Dendritic cell treated with granulocyte-macrophage colony-stimulating factor and Interleukin-4, amounts not matched to agents 40 ng/mL and 50 ng/mL, for 4 days (primary cell): ENCODE data around the gene GAGE12F.
"Not testable (repeated sequence)": the region's sequence is repeated elsewhere in the genome, so short reads cannot be mapped to it uniquely, and the experiment has no call there.

Experiments
- H3K27ac Mint-ChIP-seq: one replicate; pipeline ENCODE4 v1.8.0; 2022; ENCODE audit warnings: mild to moderate bottlenecking, mixed read lengths
- H3K27me3 Mint-ChIP-seq: one replicate; pipeline ENCODE4 v1.8.0; 2022; ENCODE audit warnings: mild to moderate bottlenecking, mixed read lengths
- H3K36me3 Mint-ChIP-seq: one replicate; pipeline ENCODE4 v1.8.0; 2022; ENCODE audit warnings: low read depth, mixed read lengths
- H3K4me1 Mint-ChIP-seq: one replicate; pipeline ENCODE4 v1.8.0; 2022; ENCODE audit warnings: low read depth, mixed read lengths
- H3K4me3 Mint-ChIP-seq: one replicate; pipeline ENCODE4 v1.8.0; 2022; ENCODE audit warnings: mild to moderate bottlenecking, moderate library complexity, mixed read lengths
- H3K9me3 Mint-ChIP-seq: one replicate; pipeline ENCODE4 v1.8.0; 2022; ENCODE audit warnings: mixed read lengths
- intact Hi-C: fragments of 100-400 bp; cut with micrococcal nuclease; formaldehyde crosslinking; loops from one replicate; pipeline ENCODE4 v1.15.0; 2022

GAGE12F gene

GRCh38 chrX:49560542-49560941, at the start of gene GAGE12F:
Gene GAGE12F, plus strand, starts transcription at chrX:49560842. Its CDS starts 1,155 bp downstream, at chrX:49561997.
- H3K27ac Mint-ChIP-seq, H3K4me1 Mint-ChIP-seq, H3K27me3 Mint-ChIP-seq, H3K4me3 Mint-ChIP-seq, intact Hi-C loops, H3K36me3 Mint-ChIP-seq, H3K9me3 Mint-ChIP-seq: not testable (repeated sequence)

GRCh38 chrX:49531877-49532276, 28.8 kb upstream of the GAGE12F start, which contains the start of gene GAGE12C:
Gene GAGE12C, plus strand, starts transcription at chrX:49532177. Its CDS starts 1,155 bp downstream, at chrX:49533332.
- intact Hi-C loops, H3K36me3 Mint-ChIP-seq, H3K27me3 Mint-ChIP-seq, H3K9me3 Mint-ChIP-seq, H3K4me3 Mint-ChIP-seq, H3K4me1 Mint-ChIP-seq, H3K27ac Mint-ChIP-seq: not testable (repeated sequence)

- H3K9me3 Mint-ChIP-seq, intact Hi-C loops, H3K27me3 Mint-ChIP-seq, H3K4me1 Mint-ChIP-seq, H3K36me3 Mint-ChIP-seq, H3K4me3 Mint-ChIP-seq, H3K27ac Mint-ChIP-seq: not testable (repeated sequence)
Observed at GRCh38 chrX:49541433-49541832, 19.2 kb upstream of the GAGE12F start, which contains the start of gene GAGE12D. Gene GAGE12D, plus strand, starts transcription at chrX:49541733. Its CDS starts 1,155 bp downstream, at chrX:49542888.

GRCh38 chrX:49550989-49551388, 9.7 kb upstream of the GAGE12F start, which contains the start of gene GAGE12E:
Gene GAGE12E, plus strand, starts transcription at chrX:49551289. Its CDS starts 1,155 bp downstream, at chrX:49552444.
- H3K36me3 Mint-ChIP-seq, H3K27me3 Mint-ChIP-seq, H3K4me3 Mint-ChIP-seq, H3K9me3 Mint-ChIP-seq, H3K4me1 Mint-ChIP-seq, intact Hi-C loops, H3K27ac Mint-ChIP-seq: not testable (repeated sequence)

- H3K36me3 Mint-ChIP-seq, intact Hi-C loops, H3K27ac Mint-ChIP-seq, H3K4me1 Mint-ChIP-seq, H3K9me3 Mint-ChIP-seq, H3K4me3 Mint-ChIP-seq, H3K27me3 Mint-ChIP-seq: not testable (repeated sequence)
Observed at GRCh38 chrX:49568728-49569127, 8.1 kb downstream of the GAGE12F start.

GRCh38 chrX:49569152-49569551, 8.5 kb downstream of the GAGE12F start:
- H3K36me3 Mint-ChIP-seq, H3K9me3 Mint-ChIP-seq, H3K4me1 Mint-ChIP-seq, intact Hi-C loops, H3K27ac Mint-ChIP-seq, H3K27me3 Mint-ChIP-seq, H3K4me3 Mint-ChIP-seq: not testable (repeated sequence)

- H3K27me3 Mint-ChIP-seq, H3K4me1 Mint-ChIP-seq, H3K9me3 Mint-ChIP-seq, H3K36me3 Mint-ChIP-seq, intact Hi-C loops, H3K4me3 Mint-ChIP-seq, H3K27ac Mint-ChIP-seq: not testable (repeated sequence)
Observed at GRCh38 chrX:49570100-49570499, 9.5 kb downstream of the GAGE12F start, which contains the start of gene GAGE12G. Gene GAGE12G, plus strand, starts transcription at chrX:49570400. Its CDS starts 1,155 bp downstream, at chrX:49571555.

- H3K36me3 Mint-ChIP-seq, H3K27ac Mint-ChIP-seq, H3K27me3 Mint-ChIP-seq, H3K4me1 Mint-ChIP-seq, H3K9me3 Mint-ChIP-seq, H3K4me3 Mint-ChIP-seq, intact Hi-C loops: not testable (repeated sequence)
Observed at GRCh38 chrX:49579649-49580048, 19.0 kb downstream of the GAGE12F start, which contains the start of gene GAGE12H. Gene GAGE12H, plus strand, starts transcription at chrX:49579949. Its CDS starts 1,155 bp downstream, at chrX:49581104.

- intact Hi-C loops, H3K4me3 Mint-ChIP-seq, H3K4me1 Mint-ChIP-seq, H3K27ac Mint-ChIP-seq, H3K27me3 Mint-ChIP-seq, H3K36me3 Mint-ChIP-seq, H3K9me3 Mint-ChIP-seq: not testable (repeated sequence)
Observed at GRCh38 chrX:49589196-49589595, 28.6 kb downstream of the GAGE12F start, which contains the start of gene GAGE2A. Gene GAGE2A, plus strand, starts transcription at chrX:49589496. Its CDS starts 1,155 bp downstream, at chrX:49590651.

- intact Hi-C loops, H3K4me1 Mint-ChIP-seq, H3K9me3 Mint-ChIP-seq, H3K27me3 Mint-ChIP-seq, H3K36me3 Mint-ChIP-seq, H3K27ac Mint-ChIP-seq, H3K4me3 Mint-ChIP-seq: not testable (repeated sequence)
Observed at GRCh38 chrX:49589769-49590478, 29.3 kb downstream of the GAGE12F start.

GRCh38 chrX:49590488-49590887, 29.8 kb downstream of the GAGE12F start:
- H3K27me3 Mint-ChIP-seq, H3K27ac Mint-ChIP-seq, H3K36me3 Mint-ChIP-seq, H3K4me3 Mint-ChIP-seq, H3K4me1 Mint-ChIP-seq, H3K9me3 Mint-ChIP-seq, intact Hi-C loops: not testable (repeated sequence)

- H3K9me3 Mint-ChIP-seq, H3K27ac Mint-ChIP-seq, H3K36me3 Mint-ChIP-seq, H3K4me1 Mint-ChIP-seq, intact Hi-C loops, H3K27me3 Mint-ChIP-seq, H3K4me3 Mint-ChIP-seq: not testable (repeated sequence)
Observed at GRCh38 chrX:49598720-49599119, 38.1 kb downstream of the GAGE12F start, which contains the start of gene GAGE1. Gene GAGE1, plus strand, starts transcription at chrX:49599020. Its CDS starts 1,155 bp downstream, at chrX:49600175.

GRCh38 chrX:49610718-49611310, 50.2 kb downstream of the GAGE12F start:
- H3K9me3 Mint-ChIP-seq: no peaks in the 10 kb centered on the region
- no peak overlapping the region for H3K27ac Mint-ChIP-seq
- no peaks in the 10 kb centered on the region for H3K36me3 Mint-ChIP-seq
- intact Hi-C loops: no loop called here
- H3K4me1 Mint-ChIP-seq: no peaks in the 10 kb centered on the region
- H3K4me3 Mint-ChIP-seq: no peak overlapping the region
- H3K27me3 Mint-ChIP-seq: peaks cover 4% of the 10 kb centered on the region
